ENCODE results near the gene MAD2L1BP. TPM values are rescaled to one million over a fixed set of nuclear protein-coding genes. Genes with fewer than 3 reads are reported as not detected.

The MAD2L1BP gene
- total RNA-seq, 1 donor from 2014 or later: 31.8 TPM

GRCh38 chr6:43668151-43669028, 32.8 kb downstream of the MAD2L1BP start:
- Mint-ChIP-seq H3K36me3 (ENCODE audit: insufficient read depth) (no peaks in the 10 kb centered on the region), H3K27me3 (peaks cover 7% of the 10 kb centered on the region), H3K9me3 (ENCODE audit: low read depth) (no peaks in the 10 kb centered on the region), H3K27ac (peak overlapping the region; percentile 69), H3K4me3 (ENCODE audit: low read depth) (peak overlapping the region; percentile 7), H3K4me1 (ENCODE audit: low read depth) (peaks cover 12% of the 10 kb centered on the region)
- peak; percentile 44 for DNase-seq (ENCODE audit: low spot score, unreplicated experiment)
- TF ChIP-seq CTCF (IDR thresholded peaks at IDR 0.05; ENCODE audit: unreplicated experiment): peak; percentile 59

- peak overlapping the region; percentile 45 for H3K27ac Mint-ChIP-seq
- H3K4me3 Mint-ChIP-seq (ENCODE audit: low read depth): no peak overlapping the region
- peaks cover 12% of the 10 kb centered on the region for H3K4me1 Mint-ChIP-seq (ENCODE audit: low read depth)
- H3K9me3 Mint-ChIP-seq (ENCODE audit: low read depth): no peaks in the 10 kb centered on the region
- H3K27me3 Mint-ChIP-seq: peaks cover 5% of the 10 kb centered on the region
- H3K36me3 Mint-ChIP-seq (ENCODE audit: insufficient read depth): peaks cover under 1% of the 10 kb centered on the region
- no peak for DNase-seq (ENCODE audit: low spot score, unreplicated experiment)
- no peak for TF ChIP-seq CTCF (IDR thresholded peaks at IDR 0.05; ENCODE audit: unreplicated experiment)
Measured at GRCh38 chr6:43669050-43669921, 33.6 kb downstream of the MAD2L1BP start.

DNA sequence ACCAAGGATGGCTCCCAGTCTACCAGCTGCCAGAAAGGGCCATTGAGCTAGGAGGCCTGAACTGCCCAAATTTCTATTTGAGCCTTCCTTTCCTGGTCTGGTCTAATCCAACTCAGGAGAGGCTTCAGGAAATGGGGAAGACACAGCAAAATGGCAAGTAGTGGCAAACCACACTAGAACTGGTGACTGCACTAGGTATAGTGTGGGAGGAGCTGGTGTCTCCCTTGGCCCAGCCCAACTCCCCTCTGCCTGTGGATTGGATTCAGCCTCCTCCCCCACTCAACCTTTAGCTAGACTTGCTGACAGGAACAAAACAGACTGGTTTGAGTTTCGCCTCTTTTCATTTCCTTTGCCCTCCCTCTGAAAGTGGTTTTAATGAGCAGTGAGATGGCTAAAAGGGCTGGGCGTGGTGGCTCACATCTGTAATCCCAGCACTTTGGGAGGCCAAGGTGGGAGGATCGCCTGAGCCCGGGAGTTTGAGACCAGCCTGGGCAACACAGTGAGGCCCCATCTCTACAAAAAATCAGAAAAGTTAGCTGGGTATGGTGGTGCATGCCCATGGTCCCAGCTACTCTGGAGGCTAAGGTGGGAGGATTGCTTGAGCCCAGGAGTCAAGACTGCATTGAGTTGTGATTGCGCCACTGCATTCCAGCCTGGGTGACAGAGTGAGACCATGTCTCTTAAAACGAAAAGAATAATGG, 34.4 kb downstream of the MAD2L1BP start:
- H3K4me1 Mint-ChIP-seq (ENCODE audit: low read depth): peaks cover 12% of the 10 kb centered on the region
- no peak for TF ChIP-seq CTCF (IDR thresholded peaks at IDR 0.05; ENCODE audit: unreplicated experiment)
- H3K27me3 Mint-ChIP-seq: peaks cover 3% of the 10 kb centered on the region
- H3K36me3 Mint-ChIP-seq (ENCODE audit: insufficient read depth): peaks cover 2% of the 10 kb centered on the region
- H3K27ac Mint-ChIP-seq: no peak overlapping the region
- H3K9me3 Mint-ChIP-seq (ENCODE audit: low read depth): no peaks in the 10 kb centered on the region
- DNase-seq (ENCODE audit: low spot score, unreplicated experiment): no peak
- H3K4me3 Mint-ChIP-seq (ENCODE audit: low read depth): no peak overlapping the region

- Mint-ChIP-seq H3K36me3 (ENCODE audit: insufficient read depth) (peaks cover 3% of the 10 kb centered on the region), H3K4me3 (ENCODE audit: low read depth) (no peak overlapping the region), H3K27me3 (peaks cover 3% of the 10 kb centered on the region), H3K9me3 (ENCODE audit: low read depth) (no peaks in the 10 kb centered on the region), H3K4me1 (ENCODE audit: low read depth) (peaks cover 12% of the 10 kb centered on the region), H3K27ac (no peak overlapping the region)
- TF ChIP-seq CTCF (IDR thresholded peaks at IDR 0.05; ENCODE audit: unreplicated experiment): no peak
- DNase-seq (ENCODE audit: low spot score, unreplicated experiment): no peak
Measured at GRCh38 chr6:43670623-43670986, 35.0 kb downstream of the MAD2L1BP start.
